HFFc6 (cell line): ENCODE measurements around the gene MARK3. TPM values are rescaled to one million over a fixed set of nuclear protein-coding genes. Genes with fewer than 3 reads are reported as not detected.
A peak's percentile ranks its signal among the peaks of the same experiment; 100 is the strongest.

Experiments used
- DNase-seq: peaks from one replicate; pipeline ENCODE4 v3.0.0-alpha.2; 2018
- H3K27ac Mint-ChIP-seq: 2 replicates; pipeline ENCODE4 v1.8.0; 2020; ENCODE audit warnings: mild to moderate bottlenecking, mixed read lengths
- H3K27me3 Mint-ChIP-seq: 2 replicates; pipeline ENCODE4 v1.8.0; 2021; ENCODE audit warnings: mild to moderate bottlenecking, moderate library complexity, mixed read lengths; ENCODE audit not compliant: insufficient read depth
- H3K36me3 Mint-ChIP-seq: 2 replicates; pipeline ENCODE4 v1.8.0; 2021; ENCODE audit warnings: low read depth, mixed read lengths
- H3K4me1 Mint-ChIP-seq: 2 replicates; pipeline ENCODE4 v1.8.0; 2020; ENCODE audit warnings: low read depth, mixed read lengths
- H3K4me3 Mint-ChIP-seq: 2 replicates; pipeline ENCODE4 v1.8.0; 2020; ENCODE audit warnings: mild to moderate bottlenecking, moderate library complexity, mixed read lengths
- H3K9me3 Mint-ChIP-seq: 2 replicates; pipeline ENCODE4 v1.8.0; 2020; ENCODE audit warnings: mild to moderate bottlenecking, mixed read lengths
- total RNA-seq, 6 experiments: library from RNA; stranded (reverse); fragmentation: NEBNext Ultra II Directional; extraction: Animal tissue kit (Norgen Biotek cat#: 25700); gene quantifications; 2 replicates in 1 of 6; 3 replicates in 5 of 6; pipeline ENCODE4 v1.2.3, GENCODE V29; 2021
- TF ChIP-seq, protein P1 (sequence below): fragments of 200-600 bp; sonication (generic); IDR thresholded peaks from 2 replicates; pipeline ENCODE4 v1.5.0; 2021; ENCODE audit warnings: antibody characterized with exemption, mild to moderate bottlenecking

Gene MARK3
- total RNA-seq, 6 experiments from 2014 or later, result 57.4 to 71.8 (median 65.7) TPM

DNA sequence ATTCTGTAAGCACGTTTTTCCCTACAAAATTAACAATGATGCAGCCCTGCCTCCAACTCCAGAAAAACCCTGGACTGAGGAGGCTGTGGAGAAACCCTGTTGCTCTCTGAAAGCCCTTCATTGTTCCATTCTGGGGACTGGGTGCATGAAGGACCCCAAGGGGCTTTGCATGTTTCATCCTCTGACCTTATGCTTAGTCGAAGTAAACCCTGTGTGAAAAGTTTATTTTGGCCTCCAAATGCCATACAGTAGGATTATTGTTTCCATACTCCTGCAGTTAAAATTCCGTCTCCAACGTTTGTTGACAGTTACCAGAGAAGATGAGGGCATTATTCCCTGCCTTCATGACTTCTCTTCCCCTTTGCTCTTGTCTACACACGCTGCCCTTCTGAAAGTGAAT is 91.4 kb downstream of the MARK3 start:
- Mint-ChIP-seq H3K9me3 (no peaks in the 10 kb centered on the region), H3K4me1 (peaks cover 7% of the 10 kb centered on the region), H3K36me3 (peaks cover 52% of the 10 kb centered on the region), H3K27ac (peak overlapping the region; percentile 20; the same call in 1 of the 2 replicates), H3K27me3 (peaks cover 2% of the 10 kb centered on the region; the same call in 1 of the 2 replicates), H3K4me3 (no peak overlapping the region)
- TF ChIP-seq, protein P1, sequence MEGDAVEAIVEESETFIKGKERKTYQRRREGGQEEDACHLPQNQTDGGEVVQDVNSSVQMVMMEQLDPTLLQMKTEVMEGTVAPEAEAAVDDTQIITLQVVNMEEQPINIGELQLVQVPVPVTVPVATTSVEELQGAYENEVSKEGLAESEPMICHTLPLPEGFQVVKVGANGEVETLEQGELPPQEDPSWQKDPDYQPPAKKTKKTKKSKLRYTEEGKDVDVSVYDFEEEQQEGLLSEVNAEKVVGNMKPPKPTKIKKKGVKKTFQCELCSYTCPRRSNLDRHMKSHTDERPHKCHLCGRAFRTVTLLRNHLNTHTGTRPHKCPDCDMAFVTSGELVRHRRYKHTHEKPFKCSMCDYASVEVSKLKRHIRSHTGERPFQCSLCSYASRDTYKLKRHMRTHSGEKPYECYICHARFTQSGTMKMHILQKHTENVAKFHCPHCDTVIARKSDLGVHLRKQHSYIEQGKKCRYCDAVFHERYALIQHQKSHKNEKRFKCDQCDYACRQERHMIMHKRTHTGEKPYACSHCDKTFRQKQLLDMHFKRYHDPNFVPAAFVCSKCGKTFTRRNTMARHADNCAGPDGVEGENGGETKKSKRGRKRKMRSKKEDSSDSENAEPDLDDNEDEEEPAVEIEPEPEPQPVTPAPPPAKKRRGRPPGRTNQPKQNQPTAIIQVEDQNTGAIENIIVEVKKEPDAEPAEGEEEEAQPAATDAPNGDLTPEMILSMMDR, result no peak
- DNase-seq, result no peak

DNA sequence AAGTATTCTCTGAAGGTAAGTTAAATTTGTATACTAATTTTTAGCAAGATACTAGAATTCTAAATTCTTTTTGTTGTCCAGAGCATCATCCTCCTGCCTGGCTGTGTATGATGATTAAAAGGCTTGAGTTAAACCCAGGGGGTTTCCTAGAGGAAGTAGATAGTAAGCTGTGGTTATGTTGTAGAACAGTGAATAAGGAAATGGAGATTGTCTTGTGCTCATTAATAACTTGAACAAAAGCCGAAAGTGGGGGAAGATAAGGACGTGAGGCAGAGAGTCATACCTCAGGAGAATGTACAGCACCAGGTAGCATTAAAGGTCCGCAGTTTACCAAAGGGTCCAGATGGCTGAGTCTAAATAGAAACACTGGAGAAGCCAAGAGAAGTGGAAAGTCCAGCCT is 95.4 kb downstream of the MARK3 start:
- TF ChIP-seq, protein P1, result no peak
- H3K27me3 Mint-ChIP-seq, result no peaks in the 10 kb centered on the region; the same call in 1 of the 2 replicates
- no peaks in the 10 kb centered on the region for H3K9me3 Mint-ChIP-seq
- H3K4me1 Mint-ChIP-seq, result peaks cover 26% of the 10 kb centered on the region
- DNase-seq, result no peak
- no peak overlapping the region for H3K4me3 Mint-ChIP-seq
- no peak overlapping the region for H3K27ac Mint-ChIP-seq
- H3K36me3 Mint-ChIP-seq, result peaks cover 43% of the 10 kb centered on the region

DNA sequence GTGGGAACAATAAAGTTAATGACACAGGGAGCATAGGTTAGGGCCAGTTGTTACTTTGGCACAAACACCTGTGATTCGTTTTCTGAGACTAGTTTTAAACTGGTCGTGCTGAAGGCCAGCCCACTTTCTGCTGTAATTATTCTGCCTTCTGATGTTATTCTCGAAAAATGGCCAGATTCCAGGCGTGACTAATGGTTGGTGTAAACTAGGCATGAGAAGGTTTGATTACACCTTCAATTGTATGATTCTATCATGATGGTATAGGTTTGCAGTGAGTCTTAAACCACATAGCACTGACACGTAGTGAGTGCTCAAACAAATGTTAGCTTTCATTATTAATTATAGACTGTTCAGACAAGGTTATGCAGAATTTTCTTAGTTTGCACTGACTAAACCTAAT is 98.4 kb downstream of the MARK3 start:
- Mint-ChIP-seq H3K4me1 (peaks cover 24% of the 10 kb centered on the region), H3K27ac (peak overlapping the region; percentile 86), H3K36me3 (peaks cover 25% of the 10 kb centered on the region), H3K4me3 (peak overlapping the region; percentile 64), H3K9me3 (no peaks in the 10 kb centered on the region), H3K27me3 (no peaks in the 10 kb centered on the region; the same call in 1 of the 2 replicates)
- TF ChIP-seq, protein P1, result no peak
- peak; percentile 89 for DNase-seq

DNA sequence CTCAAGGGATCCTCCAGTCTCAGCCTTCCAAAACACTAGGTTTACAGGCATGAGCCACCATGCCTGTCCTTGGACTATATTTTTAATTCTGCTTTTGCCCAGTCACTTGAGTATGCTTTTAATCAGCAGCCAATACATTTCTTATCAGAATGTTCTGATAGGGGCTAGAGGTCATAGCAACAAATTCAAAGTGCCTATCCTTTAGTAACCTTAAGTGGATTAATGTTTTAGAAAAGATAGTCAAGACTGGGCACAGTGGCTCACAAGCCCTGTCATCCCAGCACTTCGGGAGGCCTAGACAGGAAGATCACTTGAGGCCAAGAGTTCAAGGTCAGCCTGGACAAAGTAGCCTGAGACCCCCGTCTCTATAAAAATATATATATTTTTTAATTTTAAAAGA is 100.3 kb downstream of the MARK3 start:
- no peak overlapping the region for H3K4me3 Mint-ChIP-seq
- peaks cover 39% of the 10 kb centered on the region for H3K4me1 Mint-ChIP-seq
- no peak overlapping the region for H3K27ac Mint-ChIP-seq
- H3K27me3 Mint-ChIP-seq, result no peaks in the 10 kb centered on the region; the same call in 1 of the 2 replicates
- TF ChIP-seq, protein P1, result no peak
- H3K36me3 Mint-ChIP-seq, result peaks cover 33% of the 10 kb centered on the region
- no peaks in the 10 kb centered on the region for H3K9me3 Mint-ChIP-seq
- DNase-seq, result no peak

DNA sequence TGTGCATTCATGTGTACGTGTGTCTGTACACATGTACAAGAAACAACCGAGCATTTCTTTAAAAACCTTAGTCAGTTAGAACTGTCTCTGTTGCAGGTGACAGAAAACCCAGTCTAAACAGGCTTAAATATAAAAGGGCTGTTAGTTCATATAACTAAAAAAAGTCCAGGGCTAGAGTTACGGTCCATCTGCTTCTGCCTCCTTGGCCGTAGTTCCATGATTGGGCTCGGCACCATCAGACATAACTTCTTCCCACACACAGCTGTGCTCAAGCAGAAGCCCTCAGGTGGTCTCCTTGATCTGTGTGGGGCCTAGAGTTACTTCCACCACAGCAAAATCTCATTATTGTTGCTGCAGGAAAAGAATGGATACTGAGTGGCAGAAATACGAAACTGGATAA is 102.9 kb downstream of the MARK3 start:
- Mint-ChIP-seq H3K27ac (no peak overlapping the region), H3K27me3 (no peaks in the 10 kb centered on the region; the same call in 1 of the 2 replicates), H3K36me3 (peaks cover 31% of the 10 kb centered on the region), H3K9me3 (no peaks in the 10 kb centered on the region), H3K4me3 (no peak overlapping the region), H3K4me1 (peaks cover 31% of the 10 kb centered on the region)
- DNase-seq, result no peak
- TF ChIP-seq, protein P1, result no peak

DNA sequence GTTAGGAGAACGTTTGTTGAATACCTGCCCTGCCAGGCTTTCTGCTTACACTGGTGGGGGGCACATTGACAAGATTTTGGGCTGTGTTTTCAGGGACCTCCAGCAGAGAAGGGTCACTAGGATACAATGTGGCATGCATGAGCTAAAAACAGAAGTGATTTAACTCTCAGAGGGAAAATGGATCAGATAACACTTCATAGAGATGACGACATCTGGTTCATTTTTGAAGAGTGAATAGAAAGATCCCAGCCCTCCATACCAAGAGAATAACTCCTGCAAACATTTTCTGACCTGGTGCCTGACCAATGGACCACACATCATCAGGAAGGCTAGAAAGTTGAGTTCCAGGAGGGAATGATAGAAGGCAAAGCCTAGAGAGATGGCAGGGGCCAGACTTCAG is 103.7 kb downstream of the MARK3 start:
- H3K4me3 Mint-ChIP-seq, result peak overlapping the region; percentile 51
- TF ChIP-seq, protein P1, result no peak
- H3K27ac Mint-ChIP-seq, result peak overlapping the region; percentile 84
- H3K36me3 Mint-ChIP-seq, result peaks cover 27% of the 10 kb centered on the region
- H3K4me1 Mint-ChIP-seq, result peaks cover 22% of the 10 kb centered on the region
- H3K27me3 Mint-ChIP-seq, result no peaks in the 10 kb centered on the region; the same call in 1 of the 2 replicates
- peak; percentile 48 for DNase-seq
- H3K9me3 Mint-ChIP-seq, result no peaks in the 10 kb centered on the region
